HFFc6 (cell line): ENCODE data around the gene NAA35. TPM values are rescaled to one million over a fixed set of nuclear protein-coding genes. Genes with fewer than 3 reads are reported as not detected.

Experiments used
- DNase-seq: peaks from one replicate; pipeline ENCODE4 v3.0.0-alpha.2; 2018
- H3K27ac Mint-ChIP-seq: 2 replicates; pipeline ENCODE4 v1.8.0; 2020; ENCODE audit warnings: mild to moderate bottlenecking, mixed read lengths
- H3K27me3 Mint-ChIP-seq: 2 replicates; pipeline ENCODE4 v1.8.0; 2021; ENCODE audit warnings: mild to moderate bottlenecking, moderate library complexity, mixed read lengths; ENCODE audit not compliant: insufficient read depth
- H3K36me3 Mint-ChIP-seq: 2 replicates; pipeline ENCODE4 v1.8.0; 2021; ENCODE audit warnings: low read depth, mixed read lengths
- H3K4me1 Mint-ChIP-seq: 2 replicates; pipeline ENCODE4 v1.8.0; 2020; ENCODE audit warnings: low read depth, mixed read lengths
- H3K4me3 Mint-ChIP-seq: 2 replicates; pipeline ENCODE4 v1.8.0; 2020; ENCODE audit warnings: mild to moderate bottlenecking, moderate library complexity, mixed read lengths
- H3K9me3 Mint-ChIP-seq: 2 replicates; pipeline ENCODE4 v1.8.0; 2020; ENCODE audit warnings: mild to moderate bottlenecking, mixed read lengths
- total RNA-seq, 6 experiments: library from RNA; stranded (reverse); fragmentation: NEBNext Ultra II Directional; extraction: Animal tissue kit (Norgen Biotek cat#: 25700); gene quantifications; 2 replicates in 1 of 6; 3 replicates in 5 of 6; pipeline ENCODE4 v1.2.3, GENCODE V29; 2021
- TF ChIP-seq, protein P1 (sequence below): fragments of 200-600 bp; sonication (generic); IDR thresholded peaks from 2 replicates; pipeline ENCODE4 v1.5.0; 2021; ENCODE audit warnings: antibody characterized with exemption, mild to moderate bottlenecking

NAA35 gene
- total RNA-seq, 6 experiments from 2014 or later: 20.1 to 22.8 (median 21.7) TPM

DNA sequence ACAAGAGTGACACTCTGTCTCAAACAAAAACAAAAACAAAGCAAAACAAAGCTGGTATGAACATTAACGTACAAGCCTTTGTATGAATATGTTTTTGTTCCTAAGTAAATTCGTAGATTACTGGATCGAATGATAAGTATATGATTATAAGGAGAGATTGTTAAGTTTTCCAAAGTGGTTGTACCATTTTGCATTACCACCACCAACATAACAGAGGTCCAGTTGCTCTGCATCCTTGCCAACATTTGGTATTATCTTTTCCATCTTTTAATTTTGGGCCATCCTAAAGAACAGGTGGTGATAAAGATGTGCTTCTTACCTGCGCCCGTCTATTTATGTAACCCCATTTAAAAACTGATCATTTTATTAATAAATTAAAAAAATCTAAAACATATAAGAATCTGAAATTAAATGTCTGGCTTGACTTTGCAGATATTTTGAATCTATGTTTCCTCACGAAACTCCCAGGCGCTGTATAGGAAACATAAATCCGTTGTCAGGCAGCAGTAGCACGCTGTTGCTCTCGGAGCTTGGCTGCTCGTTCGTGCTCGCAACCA, 593 bp upstream of the NAA35 start:
- H3K27me3 Mint-ChIP-seq: no peaks in the 10 kb centered on the region; the same call in 1 of the 2 replicates

DNA sequence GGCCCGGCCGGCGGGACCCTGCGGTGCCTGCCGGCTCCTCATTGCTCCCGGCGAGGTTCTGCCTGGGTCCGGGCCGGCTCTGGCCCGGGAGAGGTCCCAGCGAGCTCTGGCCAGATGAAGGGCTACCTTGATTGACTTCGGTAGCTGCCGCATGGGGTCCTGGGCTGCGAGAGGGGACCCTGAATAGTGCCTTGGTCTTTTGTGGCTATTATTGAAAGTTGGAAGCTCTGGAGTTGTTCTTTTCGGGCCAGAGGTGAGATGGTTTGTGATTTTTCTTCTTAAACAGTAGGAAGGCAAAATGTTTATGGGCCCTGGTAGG, 635 bp downstream of the NAA35 start:
- DNase-seq: no peak
- H3K36me3 Mint-ChIP-seq: peaks cover 9% of the 10 kb centered on the region
- TF ChIP-seq, protein P1, sequence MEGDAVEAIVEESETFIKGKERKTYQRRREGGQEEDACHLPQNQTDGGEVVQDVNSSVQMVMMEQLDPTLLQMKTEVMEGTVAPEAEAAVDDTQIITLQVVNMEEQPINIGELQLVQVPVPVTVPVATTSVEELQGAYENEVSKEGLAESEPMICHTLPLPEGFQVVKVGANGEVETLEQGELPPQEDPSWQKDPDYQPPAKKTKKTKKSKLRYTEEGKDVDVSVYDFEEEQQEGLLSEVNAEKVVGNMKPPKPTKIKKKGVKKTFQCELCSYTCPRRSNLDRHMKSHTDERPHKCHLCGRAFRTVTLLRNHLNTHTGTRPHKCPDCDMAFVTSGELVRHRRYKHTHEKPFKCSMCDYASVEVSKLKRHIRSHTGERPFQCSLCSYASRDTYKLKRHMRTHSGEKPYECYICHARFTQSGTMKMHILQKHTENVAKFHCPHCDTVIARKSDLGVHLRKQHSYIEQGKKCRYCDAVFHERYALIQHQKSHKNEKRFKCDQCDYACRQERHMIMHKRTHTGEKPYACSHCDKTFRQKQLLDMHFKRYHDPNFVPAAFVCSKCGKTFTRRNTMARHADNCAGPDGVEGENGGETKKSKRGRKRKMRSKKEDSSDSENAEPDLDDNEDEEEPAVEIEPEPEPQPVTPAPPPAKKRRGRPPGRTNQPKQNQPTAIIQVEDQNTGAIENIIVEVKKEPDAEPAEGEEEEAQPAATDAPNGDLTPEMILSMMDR: no peak
- no peak overlapping the region for H3K4me3 Mint-ChIP-seq
- H3K27me3 Mint-ChIP-seq: no peaks in the 10 kb centered on the region; the same call in 1 of the 2 replicates
- peaks cover 4% of the 10 kb centered on the region; the same call in 1 of the 2 replicates for H3K9me3 Mint-ChIP-seq
- H3K4me1 Mint-ChIP-seq: peaks cover 7% of the 10 kb centered on the region
- H3K27ac Mint-ChIP-seq: peak overlapping the region; percentile 83

More for the DNA sequence above, 593 bp upstream of the NAA35 start:
- Mint-ChIP-seq H3K4me3 (no peak overlapping the region), H3K9me3 (peaks cover 4% of the 10 kb centered on the region; the same call in 1 of the 2 replicates), H3K36me3 (peaks cover 5% of the 10 kb centered on the region), H3K4me1 (peaks cover 5% of the 10 kb centered on the region; the same call in 1 of the 2 replicates), H3K27ac (peak overlapping the region; percentile 93)
- TF ChIP-seq, protein P1: no peak
- no peak for DNase-seq

DNA sequence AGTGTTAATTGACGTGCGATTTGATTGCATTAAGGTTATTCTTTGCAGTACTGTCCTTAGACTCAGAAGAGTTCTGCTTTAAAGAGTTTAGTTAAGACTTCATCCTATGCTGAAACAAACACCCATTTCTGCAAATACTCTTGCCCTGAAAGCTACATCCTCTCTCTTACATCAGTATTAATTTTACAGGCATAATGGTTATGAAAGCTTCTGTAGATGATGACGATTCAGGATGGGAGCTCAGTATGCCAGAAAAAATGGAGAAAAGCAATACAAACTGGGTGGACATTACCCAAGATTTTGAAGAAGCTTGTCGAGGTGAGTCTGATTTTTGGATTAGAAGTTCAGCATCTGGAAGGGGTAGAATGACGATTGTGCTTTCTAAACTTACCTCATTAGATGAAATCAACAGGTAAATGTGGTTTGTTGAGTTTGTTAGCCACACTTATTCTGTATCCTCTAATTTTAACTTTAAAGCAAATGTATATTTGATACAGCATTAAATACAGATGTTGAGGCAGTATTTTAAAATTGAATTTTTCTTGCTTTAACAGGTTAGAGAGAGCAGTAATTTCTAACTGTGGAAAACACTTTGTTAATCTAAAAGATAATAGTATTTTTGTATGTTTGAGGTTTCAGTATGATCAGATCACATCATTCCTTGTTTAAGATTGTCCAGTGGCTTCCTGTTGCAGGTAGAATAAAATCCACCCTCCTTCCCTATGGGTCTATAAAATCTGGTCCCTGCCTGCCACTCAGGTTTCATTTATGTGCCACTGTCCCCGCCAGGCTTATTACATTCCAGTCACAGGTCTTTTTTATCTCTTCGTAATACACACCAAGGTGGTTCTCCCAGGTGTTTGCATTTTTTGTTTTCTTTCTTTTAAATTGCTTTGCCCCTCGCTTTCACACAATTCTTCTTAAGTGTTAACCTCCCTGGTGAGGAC, 1.3 kb downstream of the NAA35 start:
- H3K4me3 Mint-ChIP-seq: no peak overlapping the region
- no peaks in the 10 kb centered on the region; the same call in 1 of the 2 replicates for H3K27me3 Mint-ChIP-seq
- TF ChIP-seq, protein P1: no peak
- H3K9me3 Mint-ChIP-seq: peaks cover 4% of the 10 kb centered on the region; the same call in 1 of the 2 replicates
- peaks cover 12% of the 10 kb centered on the region for H3K4me1 Mint-ChIP-seq
- no peak for DNase-seq
- H3K27ac Mint-ChIP-seq: peak overlapping the region; percentile 83
- peaks cover 15% of the 10 kb centered on the region for H3K36me3 Mint-ChIP-seq

DNA sequence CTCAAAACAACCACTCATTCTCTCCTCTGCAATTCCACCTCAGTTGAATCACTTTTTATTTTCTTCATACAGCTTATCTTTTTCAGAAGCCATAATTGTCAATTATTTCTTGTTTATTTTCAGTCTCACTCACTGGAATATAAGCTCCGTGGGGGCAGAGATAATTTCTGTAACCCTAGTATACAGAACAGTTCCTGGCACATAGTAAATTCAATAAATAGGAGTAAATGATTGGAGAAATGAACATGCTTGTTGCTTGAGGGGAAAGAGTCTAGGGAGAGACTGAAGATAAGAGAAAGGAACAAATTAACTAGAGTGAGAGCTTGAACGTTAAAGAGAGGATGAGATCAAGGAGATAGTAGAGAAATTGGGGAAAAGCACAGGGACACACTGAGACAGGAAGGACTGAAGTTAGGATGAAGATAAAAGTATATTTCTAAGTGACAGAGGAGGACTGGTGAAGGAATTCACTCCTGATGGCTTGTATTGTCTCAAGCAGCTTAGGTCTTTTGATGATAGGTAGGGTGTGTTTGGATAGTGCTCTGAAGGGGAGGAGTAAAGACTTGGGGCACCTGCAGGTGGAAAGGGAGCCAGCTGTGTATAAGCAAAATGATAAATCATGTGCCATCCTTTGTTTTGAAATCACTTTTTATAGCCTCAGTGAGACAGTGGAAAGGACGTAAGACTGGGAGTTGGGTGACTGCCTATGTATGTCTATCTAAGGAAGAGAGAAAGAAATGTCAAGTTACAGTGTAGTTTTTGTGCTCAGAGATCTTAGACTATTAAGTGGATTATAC, 2.2 kb downstream of the NAA35 start:
- Mint-ChIP-seq H3K27ac (no peak overlapping the region), H3K9me3 (peaks cover 4% of the 10 kb centered on the region; the same call in 1 of the 2 replicates), H3K27me3 (no peaks in the 10 kb centered on the region; the same call in 1 of the 2 replicates), H3K4me1 (peaks cover 12% of the 10 kb centered on the region), H3K36me3 (peaks cover 16% of the 10 kb centered on the region), H3K4me3 (no peak overlapping the region)
- DNase-seq: no peak
- TF ChIP-seq, protein P1: no peak

DNA sequence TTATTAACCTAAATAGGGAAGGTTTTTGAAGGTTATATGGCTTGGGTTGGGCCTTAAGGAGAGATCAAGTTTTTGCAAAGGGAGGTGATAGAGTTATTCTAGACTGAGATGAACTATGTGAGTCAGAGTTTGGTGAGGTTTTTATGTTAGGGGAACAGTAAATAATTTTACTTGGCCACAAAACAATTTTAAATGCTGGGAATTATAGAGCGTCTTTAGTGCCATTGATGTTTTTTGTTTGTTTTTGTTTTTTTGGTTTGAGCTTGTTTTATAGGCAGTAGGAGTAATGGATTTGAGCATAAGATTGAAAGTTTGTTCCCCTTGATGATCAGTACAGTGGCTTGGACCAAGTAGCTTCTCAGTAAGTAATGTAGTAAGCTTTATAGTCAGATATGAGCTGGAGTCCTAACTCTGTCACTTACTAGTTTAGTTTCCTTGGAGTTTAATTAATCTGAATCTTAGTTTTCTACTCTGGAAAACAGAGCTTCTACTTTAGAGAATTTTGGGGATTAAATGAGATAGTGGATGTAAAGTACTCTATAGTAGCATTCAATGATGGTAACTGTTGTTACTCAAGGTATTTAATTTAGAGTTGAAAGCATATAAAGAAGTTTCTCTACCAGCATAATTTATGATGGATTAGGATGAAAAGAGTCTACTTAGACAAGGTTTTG, 2.9 kb downstream of the NAA35 start:
- no peak overlapping the region for H3K27ac Mint-ChIP-seq
- H3K9me3 Mint-ChIP-seq: peaks cover 4% of the 10 kb centered on the region; the same call in 1 of the 2 replicates
- no peaks in the 10 kb centered on the region; the same call in 1 of the 2 replicates for H3K27me3 Mint-ChIP-seq
- H3K36me3 Mint-ChIP-seq: peaks cover 21% of the 10 kb centered on the region
- DNase-seq: no peak
- TF ChIP-seq, protein P1: no peak
- H3K4me1 Mint-ChIP-seq: peaks cover 12% of the 10 kb centered on the region
- H3K4me3 Mint-ChIP-seq: no peak overlapping the region
